H1 (cell line): ENCODE measurements around the gene FAM53B. TPM values are rescaled to one million over a fixed set of nuclear protein-coding genes. Genes with fewer than 3 reads are reported as not detected.

Source experiments
- CTCF ChIA-PET: fragments of 300-600 bp; sonication (Branson Sonifier 250); formaldehyde crosslinking; loops from one replicate; lab custom pipeline; 2021; ENCODE audit not compliant: partially characterized antibody; lab: Charles Lee
- POLR2A ChIA-PET: fragments of 300-600 bp; sonication (Branson Sonifier 250); formaldehyde crosslinking; loops from one replicate; lab custom pipeline; 2021; ENCODE audit warnings: inconsistent platforms; ENCODE audit not compliant: partially characterized antibody; lab: Charles Lee
- DNase-seq, 2 experiments: peaks; one replicate each; pipeline versions ENCODE4 v3.0.0 to v3.0.0-alpha.2; 2010 to 2022; ENCODE audit warnings: low spot score in 2 of 2, low read depth in 1 of 2, mixed read lengths in 1 of 2
- FAIRE-seq: peaks from 2 replicates; lab custom pipeline; 2011; peaks lifted over from hg19 to GRCh38; lab: Jason Lieb, UNC
- H2AFZ ChIP-seq: 2 replicates; pipeline ENCODE4 v1.8.1; 2012; ENCODE audit warnings: low read length, inconsistent platforms
- H2AK5ac ChIP-seq: 2 replicates; pipeline ENCODE4 v1.6.1; 2013; ENCODE audit warnings: low read depth, low read length
- H2BK120ac ChIP-seq: replicated peaks from 2 replicates; pipeline ENCODE3; 2013; ENCODE audit warnings: low read depth, low read length, inconsistent platforms
- H2BK12ac ChIP-seq: 2 replicates; pipeline ENCODE4 v1.6.1; 2013; ENCODE audit warnings: low read depth, low read length
- H2BK15ac ChIP-seq: 2 replicates; pipeline ENCODE4 v1.6.1; 2013; ENCODE audit warnings: low read length
- H2BK20ac ChIP-seq: 2 replicates; pipeline ENCODE4 v1.6.1; 2013; ENCODE audit warnings: low read length
- H2BK5ac ChIP-seq: 2 replicates; pipeline ENCODE4 v1.6.1; 2013; ENCODE audit warnings: low read depth, low read length
- H3K14ac ChIP-seq: 2 replicates; pipeline ENCODE4 v1.6.1; 2013; ENCODE audit warnings: inconsistent platforms; ENCODE audit not compliant: insufficient read length
- H3K18ac ChIP-seq: 2 replicates; pipeline ENCODE4 v1.6.1; 2013; ENCODE audit warnings: low read length; ENCODE audit errors: extremely low read depth
- H3K23ac ChIP-seq: 2 replicates; pipeline ENCODE4 v1.6.1; 2013; ENCODE audit warnings: inconsistent platforms; ENCODE audit not compliant: insufficient read length
- H3K23me2 ChIP-seq: 2 replicates; pipeline ENCODE4 v1.6.1; 2013; ENCODE audit warnings: low read depth, low read length
- H3K27ac ChIP-seq: 2 replicates; pipeline ENCODE4 v1.6.1; 2011; ENCODE audit warnings: low read depth, low read length, inconsistent platforms
- H3K27me3 ChIP-seq, 4 experiments: replicated peaks in 1 of 4; 1 replicate in 1 of 4; 2 replicates in 3 of 4; pipeline versions ENCODE4 v1.6.1 to v1.8.1; 2011 to 2013; ENCODE audit warnings: low read length in 3 of 4, mild to moderate bottlenecking in 3 of 4, inconsistent platforms in 2 of 4, mixed read lengths in 2 of 4, moderate library complexity in 1 of 4; ENCODE audit not compliant: control insufficient read depth in 3 of 4, insufficient read depth in 3 of 4; ENCODE audit errors: extremely low read depth in 1 of 4
- H3K36me3 ChIP-seq, 4 experiments: 2 replicates each; pipeline versions ENCODE4 v1.6.1 to v1.8.1; 2011 to 2013; ENCODE audit warnings: mild to moderate bottlenecking in 4 of 4, low read length in 3 of 4, moderate library complexity in 2 of 4, control low read depth in 1 of 4, inconsistent platforms in 1 of 4; ENCODE audit not compliant: insufficient read depth in 4 of 4, control insufficient read depth in 2 of 4
- H3K4ac ChIP-seq: replicated peaks from 2 replicates; pipeline ENCODE3; 2013; ENCODE audit warnings: low read length, low read depth, mixed read lengths, inconsistent platforms; ENCODE audit not compliant: insufficient read length
- H3K4me1 ChIP-seq, 4 experiments: replicated peaks in 1 of 4; 1 replicate in 1 of 4; 2 replicates in 3 of 4; pipeline versions ENCODE4 v1.6.1 to v1.8.1; 2011 to 2013; ENCODE audit warnings: low read length in 3 of 4, inconsistent platforms in 2 of 4, mixed read lengths in 1 of 4; ENCODE audit not compliant: insufficient read depth in 4 of 4, control insufficient read depth in 3 of 4
- H3K4me2 ChIP-seq, 2 experiments: 2 replicates each; pipeline versions ENCODE4 v1.6.1 to v1.8.1; 2011 to 2013; ENCODE audit warnings: low read depth in 2 of 2, low read length in 2 of 2, control low read depth in 1 of 2, inconsistent platforms in 1 of 2, mild to moderate bottlenecking in 1 of 2; ENCODE audit not compliant: insufficient read depth in 1 of 2
- H3K4me3 ChIP-seq, 4 experiments: fragments of 200-600, 300-600 bp in 1 of 4; sonication (generic), shearing (Covaris generic), sonication (Bioruptor Twin) in 1 of 4; 2 replicates each; pipeline versions ENCODE4 v1.5.1 to v1.8.1; 2011 to 2016; ENCODE audit warnings: low read length in 4 of 4, low read depth in 3 of 4, control low read depth in 2 of 4, inconsistent platforms in 2 of 4, mild to moderate bottlenecking in 2 of 4, mixed read lengths in 1 of 4, moderate library complexity in 1 of 4; ENCODE audit not compliant: insufficient read depth in 2 of 4; ENCODE audit errors: extremely low read depth in 1 of 4
- H3K56ac ChIP-seq: replicated peaks from 2 replicates; pipeline ENCODE3; 2013; ENCODE audit warnings: low read depth, mild to moderate bottlenecking, mixed read lengths, low read length, inconsistent platforms; ENCODE audit not compliant: insufficient read length
- H3K79me1 ChIP-seq: 2 replicates; pipeline ENCODE4 v1.6.1; 2013; ENCODE audit warnings: low read depth, low read length, control low read depth
- H3K79me2 ChIP-seq, 2 experiments: 2 replicates each; pipeline versions ENCODE4 v1.6.1 to v1.8.1; 2012 to 2013; ENCODE audit warnings: low read length in 2 of 2, mild to moderate bottlenecking in 2 of 2, inconsistent platforms in 1 of 2; ENCODE audit not compliant: insufficient read depth in 2 of 2, control insufficient read depth in 1 of 2
- H3K9ac ChIP-seq, 4 experiments: replicated peaks in 1 of 4; 1 replicate in 1 of 4; 2 replicates in 3 of 4; pipeline versions ENCODE4 v1.6.1 to v1.8.1; 2011 to 2013; ENCODE audit warnings: low read depth in 3 of 4, low read length in 3 of 4, control low read depth in 2 of 4, mild to moderate bottlenecking in 2 of 4, moderate library complexity in 2 of 4, inconsistent platforms in 1 of 4; ENCODE audit errors: extremely low read depth in 1 of 4
- H3K9me3 ChIP-seq, 2 experiments: 2 replicates each; pipeline versions ENCODE4 v1.6.1 to v1.8.1; 2012 to 2013; ENCODE audit warnings: mild to moderate bottlenecking in 2 of 2, moderate library complexity in 2 of 2, control low read depth in 1 of 2, inconsistent platforms in 1 of 2, low read depth in 1 of 2, low read length in 1 of 2, mixed read lengths in 1 of 2; ENCODE audit not compliant: insufficient read depth in 2 of 2
- H4K20me1 ChIP-seq, 2 experiments: replicated peaks in 1 of 2; 2 replicates each; pipeline versions ENCODE3 to v1.8.1; 2011 to 2013; ENCODE audit warnings: inconsistent platforms in 2 of 2, low read length in 2 of 2, mild to moderate bottlenecking in 1 of 2; ENCODE audit not compliant: insufficient read depth in 2 of 2, control insufficient read depth in 1 of 2
- H4K5ac ChIP-seq: 2 replicates; pipeline ENCODE4 v1.6.1; 2013; ENCODE audit warnings: low read length, low read depth, mixed read lengths, inconsistent platforms; ENCODE audit not compliant: insufficient read length
- H4K8ac ChIP-seq: 2 replicates; pipeline ENCODE4 v1.8.0; 2013; ENCODE audit warnings: mild to moderate bottlenecking, moderate library complexity, low read length, inconsistent platforms; ENCODE audit not compliant: insufficient read depth; ENCODE audit errors: extremely low read depth
- H4K91ac ChIP-seq: replicated peaks from 2 replicates; pipeline ENCODE3; 2013; ENCODE audit warnings: low read length, mixed read lengths, inconsistent platforms; ENCODE audit not compliant: insufficient read length
- CBX8 ChIP-seq: fragments of 300-800, 300-1000 bp; sonication (generic); IDR thresholded peaks from 2 replicates; pipeline ENCODE4 v1.7.1; 2016; ENCODE audit warnings: low read depth, low read length, borderline replicate concordance
- MAX ChIP-seq: IDR thresholded peaks from 2 replicates; pipeline ENCODE4 v1.6.1; 2012; ENCODE audit warnings: inconsistent platforms
- WGBS, 2 experiments: shearing (Covaris generic) in 1 of 2; methylation state at CpG; one replicate each; pipeline versions ENCODE4 v1.1.6 to v1.1.7; 2013 to 2015; ENCODE audit warnings: low lambda C conversion rate in 2 of 2, mixed read lengths in 2 of 2, inconsistent platforms in 1 of 2, low coverage in 1 of 2, missing lambda C conversion rate in 1 of 2; ENCODE audit not compliant: insufficient replicate concordance in 2 of 2, insufficient coverage in 1 of 2, insufficient read length in 1 of 2; ENCODE audit errors: extremely low coverage in 1 of 2, missing lambda C conversion rate in 1 of 2; 5-methylcytosine and 5-hydroxymethylcytosine counted together
- polyA plus RNA-seq, 7 experiments: library from polyadenylated mRNA; depleted of rRNA in 3 of 7; stranded (reverse) in 5 of 7; unstranded in 2 of 7; fragments of >200 nt in 5 of 7; fragments of 200-250 nt in 2 of 7; gene quantifications; 1 replicate in 5 of 7; 2 replicates in 1 of 7; 4 replicates in 1 of 7; pipeline versions ENCODE4 v1.2.1 to v1.2.3, GENCODE V29; 2011 to 2013; ENCODE audit warnings: missing spikeins in 2 of 7, mixed read lengths in 2 of 7
- total RNA-seq: library from RNA; stranded (reverse); fragmentation: NEBNext Ultra II Directional; extraction: Animal tissue kit (Norgen Biotek cat#: 25700); gene quantifications from 2 replicates; pipeline ENCODE4 v1.2.1, GENCODE V29; 2021

The FAM53B gene
- total and polyA plus RNA-seq, 2 of the 8 experiments (the other 6 are each of a cell fraction or from before 2014, with no cell fraction given): 5.3 to 14.4 TPM

- H3K56ac ChIP-seq: no peak overlapping the region
- H2AK5ac ChIP-seq: no peak overlapping the region
- H3K18ac ChIP-seq: no peak overlapping the region
- peaks cover 0 to 4% (median under 1%) of the 10 kb centered on the region in 4 experiments; a peak in 4 of 7 replicates for H3K4me1 ChIP-seq
- DNase-seq (no peak), FAIRE-seq (no peak)
- no peak overlapping the region for H3K23ac ChIP-seq
- H4K91ac ChIP-seq: no peak overlapping the region
- H2BK5ac ChIP-seq: no peak overlapping the region
- H3K9me3 ChIP-seq: no peaks in the 10 kb centered on the region
- no peaks in the 10 kb centered on the region for H3K23me2 ChIP-seq
- H3K36me3 ChIP-seq: no peaks in the 10 kb centered on the region
- H3K27ac ChIP-seq: no peak overlapping the region
- H4K8ac ChIP-seq: no peak overlapping the region
- H3K9ac ChIP-seq: no peak overlapping the region
- no peak overlapping the region for H2BK15ac ChIP-seq
- H3K4me3 ChIP-seq: no peak overlapping the region
- no peaks in the 10 kb centered on the region for H3K27me3 ChIP-seq
- no peak overlapping the region for H2BK20ac ChIP-seq
- H2BK120ac ChIP-seq: no peak overlapping the region
- peaks cover 0 to 12% of the 10 kb centered on the region in 2 experiments for H4K20me1 ChIP-seq
- no peak overlapping the region for H4K5ac ChIP-seq
- no peak overlapping the region for H3K4ac ChIP-seq
- WGBS, 2 experiments: 87% methylated on average over 14 of the region's 14 CpGs; no CpG with 5 or more reads in 1 of the 2 experiments
- peaks cover 5% of the 10 kb centered on the region for H3K79me1 ChIP-seq
- H3K4me2 ChIP-seq: no peak overlapping the region
- no peak overlapping the region for H3K14ac ChIP-seq
- H3K79me2 ChIP-seq: no peaks in the 10 kb centered on the region
- no peak overlapping the region for H2AFZ ChIP-seq
- CTCF ChIA-PET: interaction anchor here (0.8 to 10.3 kb wide), 4 partner anchors 11 to 196 kb away, joined by 3 to 86 read pairs (median 4); no protein-coding TSS in a partner anchor
- POLR2A ChIA-PET: no interaction called here
- H2BK12ac ChIP-seq: no peak overlapping the region
- no peak for TF ChIP-seq CBX8
- no peak for TF ChIP-seq MAX
Observed at GRCh38 chr10:124728071-124728829, 15.9 kb downstream of the FAM53B start.
